GM21526 (cell line): Measurements from ENCODE around the gene SLK.

Source experiments
- ATAC-seq: cut with Tn5 transposase; IDR thresholded peaks from one replicate; pipeline ENCODE4 v1.9.1; 2021; ENCODE audit warnings: moderate library complexity; ENCODE audit not compliant: unreplicated experiment, low FRiP score

SLK gene

DNA sequence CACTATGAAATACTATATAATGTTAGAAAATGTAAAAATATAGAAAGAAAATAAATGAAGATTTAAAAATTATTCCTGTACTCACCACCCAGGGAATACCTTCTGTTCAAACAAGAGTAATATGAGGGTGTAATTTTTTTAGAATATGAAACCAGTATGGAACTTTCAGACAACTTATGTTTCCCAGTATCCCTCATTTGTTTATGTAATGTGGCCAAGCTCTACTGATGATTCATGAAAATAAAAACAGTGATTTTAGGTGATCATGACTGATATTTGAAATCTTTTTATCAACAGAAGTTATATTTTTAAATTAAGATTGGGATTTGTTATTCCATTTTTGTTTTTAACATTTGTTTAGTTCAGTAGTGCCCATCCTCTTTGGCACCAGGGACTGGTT is 18.8 kb downstream of the SLK start:
- ATAC-seq, result no peak

DNA sequence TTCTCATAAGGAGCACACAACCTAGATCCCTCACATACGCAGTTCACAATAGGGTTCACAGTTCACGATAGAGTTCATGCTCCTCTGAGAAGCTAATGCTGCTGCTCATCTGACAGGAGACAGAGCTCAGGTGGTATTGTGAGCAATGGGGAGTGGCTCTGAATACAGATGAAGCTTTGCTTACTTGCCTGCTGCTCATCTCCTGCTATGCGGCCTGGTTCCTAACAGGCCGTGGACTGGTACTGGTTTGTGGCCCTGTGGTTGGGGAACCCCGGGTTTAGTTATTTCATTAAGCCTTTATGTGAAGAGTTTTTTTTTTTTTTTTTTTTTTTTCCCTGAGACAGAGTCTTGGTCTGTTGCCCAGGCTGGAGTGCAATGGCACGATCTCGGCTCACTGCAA is 19.4 kb downstream of the SLK start:
- no peak for ATAC-seq

DNA sequence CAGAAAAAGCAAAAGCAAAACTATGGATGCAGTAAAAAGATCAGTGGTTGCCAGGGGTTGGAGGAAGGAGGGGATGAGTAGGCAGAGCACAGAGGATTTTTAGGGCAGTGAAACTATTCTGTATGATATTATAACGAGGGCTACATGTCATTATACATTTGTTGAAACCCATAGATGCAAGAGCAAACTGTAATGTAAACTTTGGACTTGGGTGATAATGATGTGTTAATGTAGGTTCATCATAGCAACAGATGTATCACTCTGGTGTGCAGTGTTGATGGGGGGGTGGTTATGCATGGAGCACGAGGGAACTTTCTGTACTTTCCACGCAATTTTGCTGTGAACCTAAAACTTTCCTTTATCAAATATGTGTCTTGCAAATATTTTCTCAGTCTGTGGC is 23.2 kb downstream of the SLK start:
- no peak for ATAC-seq

DNA sequence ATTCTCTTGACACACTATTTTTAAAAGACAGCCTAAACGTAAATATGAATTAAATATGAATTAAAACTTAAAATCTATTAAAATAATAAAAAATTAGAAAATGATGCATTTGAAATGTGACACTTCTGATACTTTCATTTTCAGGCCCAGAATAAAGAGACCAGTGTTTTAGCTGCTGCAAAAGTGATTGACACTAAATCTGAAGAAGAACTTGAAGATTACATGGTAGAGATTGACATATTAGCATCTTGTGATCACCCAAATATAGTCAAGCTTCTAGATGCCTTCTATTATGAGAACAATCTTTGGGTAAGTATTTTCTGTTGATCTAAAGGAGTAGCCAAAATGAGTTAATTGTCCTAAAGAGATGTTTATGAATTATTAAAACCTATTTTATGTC is 23.6 kb downstream of the SLK start:
- ATAC-seq, result no peak

DNA sequence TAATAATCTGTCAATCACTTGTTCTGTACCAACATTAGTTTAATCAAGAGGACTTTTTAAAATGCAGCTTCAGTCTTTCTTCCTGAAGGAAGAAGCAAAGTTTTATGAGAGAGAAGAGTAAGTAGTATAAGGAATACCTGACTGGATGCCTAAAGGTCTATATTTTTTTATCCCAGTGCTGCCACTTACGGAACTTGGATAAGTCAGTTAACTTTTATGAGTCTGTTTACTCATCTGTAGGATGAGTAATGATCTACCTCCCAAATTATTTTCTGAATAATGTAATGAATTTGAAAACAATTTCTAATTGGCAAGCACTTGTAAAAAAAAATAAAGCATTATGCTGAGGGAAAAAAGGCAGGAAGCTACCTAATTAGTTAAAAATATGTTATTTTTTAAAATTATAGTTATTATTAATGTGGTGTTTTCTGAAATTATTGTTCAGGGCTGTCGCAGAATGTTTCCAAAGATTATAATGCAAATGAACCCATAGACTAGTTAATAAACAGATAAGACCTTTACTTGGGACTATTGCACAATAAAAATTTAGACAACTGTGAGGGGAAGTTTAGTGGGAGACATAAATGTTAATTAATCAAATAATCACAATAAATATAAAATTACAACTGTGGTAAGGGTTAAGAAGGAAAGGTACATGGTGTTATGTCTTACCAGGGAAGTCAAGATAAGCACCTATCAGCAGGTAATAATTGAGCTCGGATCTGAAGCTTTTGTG is 24.6 kb downstream of the SLK start:
- no peak for ATAC-seq

DNA sequence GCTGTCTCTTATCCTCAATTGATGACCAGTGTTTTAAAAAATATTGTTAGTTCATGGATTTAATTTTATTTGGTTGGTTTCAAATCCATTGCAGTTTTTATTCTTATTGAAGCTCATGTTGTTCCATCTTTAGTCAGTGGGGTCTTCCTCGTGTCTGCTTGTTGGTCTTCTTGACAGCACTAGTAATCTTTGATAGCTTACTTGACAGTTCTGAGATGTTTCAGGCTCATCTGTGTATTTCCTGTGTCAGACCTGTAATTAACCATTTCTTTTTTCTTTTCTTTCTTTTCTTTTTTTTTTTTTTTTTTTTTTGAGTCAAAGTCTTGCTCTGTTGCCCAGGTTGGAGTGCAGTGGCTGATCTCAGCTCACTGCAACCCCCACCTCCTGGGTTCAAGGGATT is 28.2 kb downstream of the SLK start:
- ATAC-seq, result no peak

DNA sequence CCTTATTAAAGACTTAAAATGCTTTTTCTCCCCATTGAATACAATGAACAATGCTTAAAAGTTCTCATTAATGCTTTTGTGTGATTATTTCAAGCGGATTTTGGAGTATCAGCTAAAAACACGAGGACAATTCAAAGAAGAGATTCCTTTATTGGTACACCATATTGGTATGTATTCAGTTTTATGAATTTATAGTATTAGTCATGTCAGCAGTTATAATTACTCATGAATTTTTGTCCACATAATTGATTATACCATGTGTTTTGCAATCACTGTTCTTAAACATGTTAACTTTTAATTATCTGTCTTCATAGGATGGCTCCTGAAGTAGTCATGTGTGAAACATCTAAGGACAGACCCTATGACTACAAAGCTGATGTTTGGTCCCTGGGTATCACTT is 31.9 kb downstream of the SLK start:
- no peak for ATAC-seq

DNA sequence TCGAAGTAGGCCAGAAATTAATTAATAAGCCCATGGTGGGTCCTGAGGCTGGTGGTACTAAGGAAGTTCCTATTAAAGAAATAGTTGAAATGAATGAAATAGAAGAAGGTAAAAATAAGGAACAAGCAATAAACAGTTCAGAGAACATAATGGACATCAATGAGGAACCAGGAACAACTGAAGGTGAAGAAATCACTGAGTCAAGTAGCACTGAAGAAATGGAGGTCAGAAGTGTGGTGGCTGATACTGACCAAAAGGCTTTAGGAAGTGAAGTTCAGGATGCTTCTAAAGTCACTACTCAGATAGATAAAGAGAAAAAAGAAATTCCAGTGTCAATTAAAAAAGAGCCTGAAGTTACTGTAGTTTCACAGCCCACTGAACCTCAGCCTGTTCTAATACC is 36.0 kb downstream of the SLK start:
- no peak for ATAC-seq

DNA sequence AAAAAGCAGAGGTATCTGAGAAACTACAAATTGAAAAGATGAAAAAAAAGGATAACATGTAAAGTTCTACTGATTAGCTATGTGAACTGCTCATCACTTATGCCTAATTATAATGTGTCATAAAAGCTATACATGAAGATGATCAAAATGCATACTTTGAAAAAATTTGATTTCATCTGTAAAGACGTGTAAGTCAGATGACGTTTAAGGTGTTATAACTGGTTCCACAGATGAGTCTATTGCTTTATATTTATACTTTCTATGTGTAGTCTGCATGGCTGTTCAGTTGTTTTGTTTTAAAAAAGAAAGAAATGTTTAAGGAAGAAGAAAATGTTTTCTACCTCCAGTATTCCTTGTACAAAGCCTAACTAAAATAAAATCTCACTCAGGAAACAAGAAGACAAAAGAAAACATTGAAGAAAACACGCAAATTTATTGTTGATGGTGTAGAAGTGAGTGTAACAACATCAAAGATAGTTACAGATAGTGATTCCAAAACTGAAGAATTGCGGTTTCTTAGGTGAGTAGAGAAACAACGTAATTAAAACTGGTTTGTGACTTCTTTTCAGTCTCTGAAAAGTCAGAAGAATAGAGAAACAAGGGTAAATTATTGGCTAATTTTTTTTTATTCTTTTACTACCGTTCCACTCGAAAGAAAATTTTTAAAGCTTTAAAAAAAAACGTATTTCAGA is 38.4 kb downstream of the SLK start:
- ATAC-seq, result no peak

DNA sequence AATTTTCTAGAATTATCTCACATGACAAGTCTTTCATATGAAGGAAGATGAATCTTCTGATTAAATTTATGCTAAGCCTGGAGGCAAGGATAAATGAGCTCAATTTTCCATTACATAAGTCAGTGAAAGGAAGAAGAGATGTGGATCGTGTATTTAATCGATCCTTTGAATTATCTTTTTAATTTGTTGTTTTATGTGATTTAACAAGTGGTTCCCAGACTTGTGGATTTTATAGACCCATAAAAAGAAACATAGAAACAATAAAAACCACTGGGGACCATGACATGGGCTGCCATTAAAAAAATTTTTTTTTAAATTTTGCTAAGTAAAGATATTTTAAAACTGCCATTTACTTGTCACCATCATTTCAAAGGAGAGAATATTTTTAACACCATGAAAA is 45.0 kb downstream of the SLK start:
- ATAC-seq, result no peak

DNA sequence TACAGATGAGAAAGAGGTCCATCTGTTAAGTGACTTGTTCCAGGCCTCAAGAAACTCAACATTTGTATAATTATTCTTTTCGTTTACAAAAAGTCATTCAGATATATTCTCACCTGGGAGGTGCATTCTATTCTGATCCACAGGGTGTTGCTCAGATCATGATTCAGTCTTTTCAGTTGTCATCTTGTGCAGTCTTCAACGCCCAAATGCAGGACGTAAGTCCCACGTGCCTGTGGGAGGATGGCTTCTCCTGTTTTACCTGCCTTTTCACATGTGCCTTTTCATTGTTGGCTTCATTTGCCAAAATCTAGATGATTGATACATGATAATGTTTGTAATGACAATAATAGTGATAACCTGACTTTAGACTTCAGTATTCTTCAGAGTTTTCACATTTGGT is 46.5 kb downstream of the SLK start:
- no peak for ATAC-seq

DNA sequence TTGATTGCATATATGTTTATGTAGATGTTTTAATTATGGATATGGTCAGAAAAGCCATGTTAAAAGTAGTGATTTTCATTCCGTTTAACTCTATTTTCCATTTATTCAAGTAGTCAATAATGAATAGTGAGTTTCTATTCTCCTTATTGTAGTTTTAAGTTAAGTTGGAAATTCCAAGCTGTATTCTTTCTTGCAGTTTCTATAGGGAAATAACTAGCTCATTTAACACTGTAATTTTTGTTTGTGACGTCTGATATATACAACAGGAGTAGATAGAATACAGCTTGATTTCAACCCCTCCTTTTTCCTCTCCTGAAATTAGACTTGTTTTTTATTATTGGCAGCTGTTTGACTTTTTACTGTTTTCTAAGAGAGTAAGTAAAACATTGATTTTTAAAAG is 47.2 kb downstream of the SLK start:
- no peak for ATAC-seq

DNA sequence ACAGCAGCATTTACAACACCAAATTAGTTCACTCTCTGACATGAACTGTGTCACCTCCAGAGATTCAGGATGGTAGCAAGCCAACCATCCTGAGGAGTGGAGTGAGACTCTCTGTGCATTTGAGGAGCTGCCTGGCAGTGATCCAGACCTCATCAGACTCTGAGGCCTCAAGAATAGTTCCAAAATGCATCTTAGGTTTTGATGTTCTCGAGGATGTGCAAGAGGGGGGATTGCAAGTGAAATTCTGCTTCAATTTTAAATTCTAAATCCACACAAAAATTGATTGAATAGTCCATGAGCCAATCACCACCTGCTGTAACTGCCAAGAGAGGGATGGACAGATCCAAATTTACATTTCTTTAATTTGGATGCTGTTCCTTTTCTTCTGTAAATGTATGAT is 49.7 kb downstream of the SLK start:
- no peak for ATAC-seq

DNA sequence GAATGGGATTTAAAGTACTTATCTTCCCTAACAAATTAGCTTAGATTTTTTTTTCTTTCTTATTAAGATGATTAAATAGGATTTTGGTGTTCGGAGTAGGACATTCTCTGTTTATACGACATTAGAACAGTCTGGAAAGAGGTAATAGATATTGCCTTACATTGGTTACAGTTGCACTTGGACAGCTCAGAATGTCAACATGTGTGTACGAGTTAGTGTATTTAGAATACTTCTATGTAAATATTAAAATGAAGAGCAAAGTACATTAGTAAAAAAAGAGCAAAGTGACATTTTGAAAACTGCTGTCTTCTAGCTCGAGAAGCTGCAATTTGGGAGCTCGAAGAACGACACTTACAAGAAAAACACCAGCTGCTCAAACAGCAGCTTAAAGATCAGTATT is 51.5 kb downstream of the SLK start:
- no peak for ATAC-seq

DNA sequence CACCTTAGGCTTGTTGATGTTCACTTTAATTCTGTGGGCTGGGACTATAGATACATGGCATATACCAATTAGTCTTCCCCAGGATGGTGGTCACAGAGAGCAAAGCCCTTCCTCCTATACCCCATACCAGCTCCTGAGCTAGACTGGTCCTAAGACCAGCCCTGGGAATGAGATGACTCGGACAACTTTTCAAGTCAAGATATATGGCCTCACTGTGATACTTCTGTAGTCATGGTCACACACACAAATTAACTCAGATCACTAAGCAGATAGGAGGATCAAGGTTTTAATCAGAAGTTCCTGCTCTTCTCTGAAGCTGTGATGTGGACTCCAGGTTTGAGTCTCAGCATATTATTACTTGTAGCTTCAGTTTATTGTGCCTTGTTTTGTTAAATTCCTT is 53.1 kb downstream of the SLK start:
- ATAC-seq, result no peak

DNA sequence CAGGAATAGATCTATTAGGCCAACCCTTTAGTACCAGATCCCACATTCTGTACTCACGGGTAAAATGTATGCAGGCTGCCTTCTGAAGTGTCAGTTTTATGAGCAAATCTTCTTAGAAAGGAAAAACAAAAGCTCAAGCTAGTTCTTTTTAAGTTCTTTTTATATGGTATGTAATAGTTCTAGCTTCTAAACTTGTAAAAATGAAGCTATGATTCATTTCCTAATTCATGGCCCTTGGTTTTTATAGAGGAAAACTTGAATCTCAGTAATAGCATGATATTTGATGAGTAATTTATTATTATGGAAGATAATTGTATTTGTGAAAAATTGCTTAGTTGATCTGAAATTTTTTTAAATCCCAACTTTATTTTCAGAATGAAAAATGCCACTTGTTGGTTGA is 54.3 kb downstream of the SLK start:
- no peak for ATAC-seq

DNA sequence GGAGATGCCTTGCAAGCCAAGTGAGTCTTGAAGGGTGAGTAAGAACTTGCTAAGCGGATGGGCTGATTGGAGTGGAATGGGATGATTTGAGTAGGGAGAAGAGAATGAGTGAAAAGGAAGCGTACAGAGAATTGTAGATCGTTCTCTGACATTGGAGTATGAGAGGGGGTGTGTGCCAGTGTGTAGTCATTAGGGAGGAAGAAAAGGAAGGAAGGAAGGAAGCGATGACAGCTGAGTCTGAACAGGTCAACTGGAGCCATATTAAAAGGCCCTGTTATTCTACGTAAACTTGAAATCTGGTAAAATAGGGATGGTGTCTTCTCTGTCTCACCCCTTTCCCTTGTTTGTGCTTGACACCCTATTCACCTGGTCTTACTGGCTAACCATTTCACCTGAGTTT is 55.1 kb downstream of the SLK start:
- no peak for ATAC-seq

DNA sequence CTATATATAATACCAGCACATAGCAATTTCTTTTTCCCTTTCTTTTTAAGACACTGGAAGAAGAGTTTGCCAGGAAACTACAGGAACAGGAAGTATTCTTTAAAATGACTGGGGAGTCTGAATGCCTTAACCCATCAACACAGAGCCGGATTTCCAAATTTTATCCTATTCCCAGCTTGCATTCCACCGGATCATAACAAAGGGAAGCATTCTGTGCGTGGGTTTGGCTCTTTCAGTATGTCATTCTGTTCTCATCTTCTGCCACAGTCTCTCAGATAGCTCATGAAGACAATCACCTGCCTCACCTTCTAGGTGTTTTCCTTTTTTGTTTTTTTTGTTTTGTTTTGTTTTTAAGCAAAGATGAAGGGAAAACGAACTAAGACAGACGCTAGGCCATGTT is 58.6 kb downstream of the SLK start:
- ATAC-seq, result no peak

DNA sequence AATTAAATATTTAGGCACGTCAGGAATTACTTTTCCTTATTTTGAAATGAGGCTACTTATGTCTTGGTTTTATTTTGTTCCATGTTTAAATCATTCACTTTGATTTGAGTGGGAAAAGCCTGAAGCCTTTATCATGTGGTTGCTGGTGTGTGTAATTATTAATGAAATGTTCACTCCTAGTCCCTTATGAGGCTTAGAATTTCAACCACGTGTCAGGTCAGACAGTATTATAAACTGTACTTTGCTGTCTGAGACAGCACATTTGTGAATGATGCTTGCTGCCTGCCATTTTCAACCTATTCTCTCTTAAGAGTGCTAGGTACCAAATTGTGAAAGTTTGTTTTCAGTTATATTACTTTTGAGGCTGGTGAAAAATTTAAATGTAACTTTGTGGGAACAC is 59.8 kb downstream of the SLK start:
- ATAC-seq, result no peak

DNA sequence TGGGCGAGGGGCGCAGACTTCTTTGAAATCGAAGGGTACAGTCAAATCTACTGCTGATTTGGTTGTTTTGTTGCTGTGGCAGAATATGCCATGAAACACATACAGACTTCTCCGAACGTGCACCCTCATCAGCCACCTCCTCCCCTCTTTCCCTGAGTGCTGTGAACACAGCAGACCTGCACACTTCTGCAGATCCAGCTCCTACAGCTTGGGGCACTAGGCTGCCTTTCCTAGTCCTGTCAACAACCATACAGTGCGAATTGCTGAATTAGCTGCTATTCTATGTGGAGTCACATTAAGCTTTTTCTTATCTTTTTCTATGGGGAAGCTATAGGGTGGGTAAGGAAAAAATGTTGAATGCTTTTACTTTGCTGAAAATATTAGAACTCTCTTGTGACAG is 61.2 kb downstream of the SLK start:
- no peak for ATAC-seq

DNA sequence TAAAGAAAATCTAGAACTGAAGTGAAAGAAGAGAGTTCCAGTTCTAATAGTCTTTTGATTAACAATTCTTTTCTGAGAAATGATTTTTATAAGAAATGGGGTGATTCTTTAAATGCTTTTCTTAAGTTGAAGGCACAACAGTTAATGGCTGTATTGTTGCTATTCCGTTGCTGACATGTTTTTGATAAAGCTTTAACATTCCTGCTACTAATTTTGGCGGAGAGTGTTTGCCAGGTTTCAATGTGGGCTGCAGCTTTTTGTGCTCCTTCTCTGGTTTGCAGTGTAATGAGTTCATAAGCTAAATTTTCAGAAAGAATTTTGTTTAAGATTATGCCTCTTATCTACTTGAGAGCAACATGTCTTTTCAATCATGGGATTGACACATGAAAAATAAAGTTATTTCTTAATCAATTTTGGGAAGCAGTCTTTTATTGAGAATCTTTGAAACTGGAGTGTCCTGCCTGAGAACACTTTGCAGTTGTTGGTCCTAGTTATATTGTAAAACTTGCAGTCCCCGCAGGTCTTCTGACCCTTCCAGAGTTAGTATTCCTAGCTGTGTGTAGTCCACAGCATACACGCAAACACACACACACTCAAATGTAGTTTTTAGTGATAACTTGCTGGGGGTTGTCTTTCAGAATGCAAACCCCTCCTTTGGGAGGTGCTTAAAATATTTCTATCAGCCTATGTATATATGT is 62.0 kb downstream of the SLK start:
- ATAC-seq, result no peak

DNA sequence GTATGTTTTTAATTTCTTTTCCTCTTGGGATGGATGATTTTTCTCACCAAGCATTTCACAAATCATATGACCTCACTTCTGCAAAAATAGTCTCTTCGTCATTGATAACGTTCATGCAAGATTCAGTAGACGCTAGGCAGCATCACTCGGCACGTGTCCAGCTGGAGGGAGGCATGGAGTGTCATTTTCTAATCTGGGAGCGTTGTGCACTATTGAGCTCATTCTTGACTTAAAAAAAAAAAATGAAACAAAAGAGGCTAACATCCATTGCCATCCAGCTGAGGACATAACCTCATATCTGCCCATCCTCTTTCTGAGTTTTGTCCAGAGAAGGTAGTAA is 62.6 kb downstream of the SLK start:
- no peak for ATAC-seq
